ENCODE results near the gene TIMM29. TPM values are rescaled to one million over a fixed set of nuclear protein-coding genes. Genes with fewer than 3 reads are reported as not detected.

Gene TIMM29
- total RNA-seq, 6 experiments from 2014 or later, result 18.0 to 25.0 (median 20.6) TPM

DNA sequence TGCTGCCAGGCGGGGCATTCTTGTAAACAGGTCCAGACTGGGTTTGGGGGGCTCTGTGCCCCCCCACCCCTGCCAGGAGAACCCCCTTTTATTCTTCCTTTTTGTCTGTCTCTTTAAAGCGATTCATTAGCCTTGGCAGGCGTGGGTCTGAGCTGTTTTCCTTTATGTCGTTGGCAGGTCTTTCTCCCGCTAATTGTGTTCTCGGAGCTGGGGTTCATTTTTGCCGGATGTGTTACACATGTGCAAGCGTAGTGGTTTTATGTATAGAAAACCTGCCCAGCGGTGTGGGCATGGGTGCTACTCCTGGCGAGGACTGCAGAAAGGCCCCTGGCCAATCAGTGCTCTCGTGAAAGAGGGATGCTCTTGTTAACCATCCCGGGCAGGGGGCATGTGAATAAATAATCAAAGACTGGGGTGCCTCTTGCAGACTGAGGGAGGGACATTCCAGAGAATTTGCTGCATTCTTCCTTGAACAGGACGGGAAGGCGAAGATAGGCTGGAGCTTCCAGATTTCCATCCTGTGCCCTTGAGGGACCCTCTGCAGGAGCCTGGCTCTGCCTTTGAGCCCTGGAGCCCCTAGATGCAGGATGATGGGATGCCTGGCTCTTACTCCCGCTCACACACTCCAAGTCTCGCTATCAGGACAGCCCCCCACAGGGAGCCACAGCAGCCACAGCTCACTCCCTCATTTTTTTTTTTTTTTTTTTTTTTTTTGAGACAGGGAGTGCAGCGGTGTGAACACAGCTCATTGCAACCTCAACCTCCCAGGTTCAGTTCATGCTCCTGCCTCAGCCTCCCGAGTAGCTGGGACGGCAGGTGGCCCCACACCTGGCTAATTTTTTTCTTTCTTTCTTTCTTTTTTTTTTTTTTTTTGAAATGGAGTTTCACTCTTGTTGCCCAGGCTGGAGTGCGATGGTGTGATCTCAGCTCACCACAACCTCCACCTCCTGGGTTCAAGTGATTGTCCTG, 43.1 kb upstream of the TIMM29 start:
- peaks cover 32% of the 10 kb centered on the region for H3K4me1 Mint-ChIP-seq (ENCODE audit: low read depth)
- no peak for DNase-seq
- H3K36me3 Mint-ChIP-seq (ENCODE audit: low read depth), result no peaks in the 10 kb centered on the region
- H3K4me3 Mint-ChIP-seq, result peak overlapping the region; percentile 54; the same call in 1 of the 2 replicates
- TF ChIP-seq, protein P1, sequence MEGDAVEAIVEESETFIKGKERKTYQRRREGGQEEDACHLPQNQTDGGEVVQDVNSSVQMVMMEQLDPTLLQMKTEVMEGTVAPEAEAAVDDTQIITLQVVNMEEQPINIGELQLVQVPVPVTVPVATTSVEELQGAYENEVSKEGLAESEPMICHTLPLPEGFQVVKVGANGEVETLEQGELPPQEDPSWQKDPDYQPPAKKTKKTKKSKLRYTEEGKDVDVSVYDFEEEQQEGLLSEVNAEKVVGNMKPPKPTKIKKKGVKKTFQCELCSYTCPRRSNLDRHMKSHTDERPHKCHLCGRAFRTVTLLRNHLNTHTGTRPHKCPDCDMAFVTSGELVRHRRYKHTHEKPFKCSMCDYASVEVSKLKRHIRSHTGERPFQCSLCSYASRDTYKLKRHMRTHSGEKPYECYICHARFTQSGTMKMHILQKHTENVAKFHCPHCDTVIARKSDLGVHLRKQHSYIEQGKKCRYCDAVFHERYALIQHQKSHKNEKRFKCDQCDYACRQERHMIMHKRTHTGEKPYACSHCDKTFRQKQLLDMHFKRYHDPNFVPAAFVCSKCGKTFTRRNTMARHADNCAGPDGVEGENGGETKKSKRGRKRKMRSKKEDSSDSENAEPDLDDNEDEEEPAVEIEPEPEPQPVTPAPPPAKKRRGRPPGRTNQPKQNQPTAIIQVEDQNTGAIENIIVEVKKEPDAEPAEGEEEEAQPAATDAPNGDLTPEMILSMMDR (IDR thresholded peaks at IDR 0.05), result no peak
- H3K9me3 Mint-ChIP-seq, result no peaks in the 10 kb centered on the region
- peak overlapping the region; percentile 82 for H3K27ac Mint-ChIP-seq
- peaks cover 3% of the 10 kb centered on the region for H3K27me3 Mint-ChIP-seq (ENCODE audit: insufficient read depth)

DNA sequence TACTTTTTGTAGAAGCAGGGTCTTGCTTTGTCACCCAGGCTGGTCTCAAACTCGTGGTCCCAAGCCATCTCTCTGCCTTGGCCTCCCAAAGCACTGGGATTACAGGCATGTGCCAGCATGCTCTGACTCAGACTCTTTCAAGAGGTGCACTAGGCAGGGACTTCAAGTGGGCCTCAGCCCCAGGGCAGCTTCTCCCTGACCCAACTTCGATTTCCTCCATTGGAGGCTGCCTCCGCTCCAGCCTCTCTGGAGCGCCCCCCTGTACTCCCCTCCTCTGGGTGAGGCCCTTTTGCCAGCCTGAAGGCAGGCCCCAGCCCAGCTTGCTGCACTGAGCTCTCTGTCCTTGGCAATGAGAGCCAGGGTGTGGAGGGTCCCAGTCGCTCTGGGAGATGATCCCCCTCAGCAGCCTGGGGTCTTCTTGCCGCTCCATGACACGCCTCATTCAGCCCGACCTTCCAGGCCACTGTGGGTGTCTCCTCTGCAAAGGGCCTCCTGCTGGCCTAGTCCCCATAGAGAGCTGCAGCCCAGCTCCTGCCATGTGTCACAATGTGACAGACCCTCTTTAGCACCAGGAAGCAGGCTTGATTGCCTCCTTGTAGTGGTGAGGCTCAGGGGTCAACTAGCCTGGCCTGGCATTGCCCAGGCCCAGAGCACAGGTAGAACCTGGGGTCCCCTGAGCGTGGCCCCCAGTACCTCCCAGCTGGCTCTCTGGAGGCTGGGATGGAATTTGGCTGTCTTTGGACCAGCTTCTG, 40.8 kb upstream of the TIMM29 start:
- peaks cover 3% of the 10 kb centered on the region for H3K27me3 Mint-ChIP-seq (ENCODE audit: insufficient read depth)
- H3K4me3 Mint-ChIP-seq, result no peak overlapping the region; the same call in 1 of the 2 replicates
- DNase-seq, result no peak
- peak overlapping the region; percentile 57 for H3K27ac Mint-ChIP-seq
- TF ChIP-seq, protein P1 (IDR thresholded peaks at IDR 0.05), result no peak
- peaks cover 32% of the 10 kb centered on the region for H3K4me1 Mint-ChIP-seq (ENCODE audit: low read depth)
- H3K36me3 Mint-ChIP-seq (ENCODE audit: low read depth), result no peaks in the 10 kb centered on the region
- H3K9me3 Mint-ChIP-seq, result no peaks in the 10 kb centered on the region

DNA sequence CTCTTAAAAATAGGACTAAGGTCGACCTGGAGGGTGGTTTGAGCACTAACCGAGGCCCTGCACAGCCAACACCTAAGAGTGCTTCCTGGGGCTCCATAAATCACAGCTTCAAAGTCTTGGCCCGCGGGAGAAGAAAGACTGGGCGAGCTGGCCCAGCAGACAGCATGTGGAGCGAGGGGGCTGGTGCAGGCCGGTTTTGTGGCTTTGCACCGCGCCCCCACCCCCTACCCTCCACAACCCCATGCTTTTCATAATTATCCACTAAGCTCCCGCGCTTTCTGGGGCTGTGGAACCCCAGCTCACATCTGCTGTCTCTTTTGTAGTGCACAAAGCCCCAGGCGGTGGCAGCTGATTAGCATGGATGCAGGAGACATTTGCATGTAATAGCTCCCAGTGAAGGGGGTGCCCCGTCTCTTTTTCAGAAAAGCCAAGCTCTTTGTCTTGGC, 40.2 kb upstream of the TIMM29 start:
- no peak overlapping the region for H3K27ac Mint-ChIP-seq
- H3K4me1 Mint-ChIP-seq (ENCODE audit: low read depth), result peaks cover 32% of the 10 kb centered on the region
- H3K9me3 Mint-ChIP-seq, result no peaks in the 10 kb centered on the region
- no peak overlapping the region for H3K4me3 Mint-ChIP-seq
- no peaks in the 10 kb centered on the region for H3K36me3 Mint-ChIP-seq (ENCODE audit: low read depth)
- TF ChIP-seq, protein P1 (IDR thresholded peaks at IDR 0.05), result no peak
- no peak for DNase-seq
- peaks cover 3% of the 10 kb centered on the region for H3K27me3 Mint-ChIP-seq (ENCODE audit: insufficient read depth)

DNA sequence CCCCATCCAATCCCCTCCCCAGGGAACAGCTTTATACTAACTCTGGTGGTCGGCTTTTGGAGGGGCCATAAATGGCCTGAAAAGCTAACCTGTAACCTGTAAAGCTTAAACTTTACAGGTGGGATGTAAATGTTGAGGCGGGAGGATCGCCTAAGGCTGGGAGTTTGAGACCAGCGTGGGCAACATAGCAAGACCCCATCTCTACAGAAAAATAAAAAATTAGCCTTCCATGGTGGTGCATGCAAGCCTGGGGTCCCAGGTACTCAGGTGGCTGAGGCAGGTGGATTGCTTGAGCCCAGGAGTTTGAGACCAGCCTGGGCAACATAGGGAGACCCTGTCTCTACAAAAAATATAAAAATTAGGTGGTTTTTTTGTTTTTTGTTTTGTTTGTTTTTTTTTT, 38.7 kb upstream of the TIMM29 start:
- no peak for DNase-seq
- H3K9me3 Mint-ChIP-seq, result no peaks in the 10 kb centered on the region
- peaks cover 23% of the 10 kb centered on the region for H3K4me1 Mint-ChIP-seq (ENCODE audit: low read depth)
- TF ChIP-seq, protein P1 (IDR thresholded peaks at IDR 0.05), result no peak
- H3K27me3 Mint-ChIP-seq (ENCODE audit: insufficient read depth), result peaks cover 3% of the 10 kb centered on the region
- no peaks in the 10 kb centered on the region for H3K36me3 Mint-ChIP-seq (ENCODE audit: low read depth)
- no peak overlapping the region for H3K4me3 Mint-ChIP-seq
- no peak overlapping the region for H3K27ac Mint-ChIP-seq

DNA sequence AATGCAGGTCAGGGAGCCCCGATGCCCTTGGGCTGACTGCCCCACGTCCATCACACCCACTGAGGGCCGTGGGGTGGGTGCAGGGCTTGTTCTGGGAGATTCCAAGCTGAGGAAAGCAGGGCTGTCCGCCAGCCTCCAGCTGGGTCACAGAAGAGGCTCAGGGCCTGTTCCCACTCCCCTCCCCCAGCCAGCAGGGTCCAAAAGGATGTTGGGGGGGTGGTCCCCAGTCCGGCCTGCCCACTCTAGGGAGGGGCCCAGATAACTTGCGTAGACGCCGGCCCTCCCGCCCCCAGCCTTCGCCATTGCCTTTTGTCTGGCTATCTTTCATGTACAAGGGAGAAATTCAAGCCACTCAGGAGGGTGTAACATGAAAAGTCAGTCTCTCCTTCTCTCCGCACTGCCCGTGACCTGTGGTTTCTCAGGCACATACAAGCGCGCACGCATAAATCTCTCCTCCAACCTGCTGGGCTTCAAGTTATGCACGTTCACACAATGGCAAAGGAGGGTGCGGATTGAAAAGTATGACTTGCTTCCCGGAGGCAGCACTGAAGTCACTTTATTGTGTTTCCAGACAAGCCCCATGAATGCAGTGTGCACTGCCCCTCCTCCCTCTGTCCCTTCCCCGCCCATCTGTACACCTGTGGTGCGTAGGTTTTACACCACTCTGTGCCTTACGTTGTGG, 37.1 kb upstream of the TIMM29 start:
- Mint-ChIP-seq H3K36me3 (ENCODE audit: low read depth) (no peaks in the 10 kb centered on the region), H3K27ac (no peak overlapping the region), H3K4me3 (no peak overlapping the region), H3K9me3 (no peaks in the 10 kb centered on the region), H3K4me1 (ENCODE audit: low read depth) (peaks cover 17% of the 10 kb centered on the region), H3K27me3 (ENCODE audit: insufficient read depth) (peaks cover 3% of the 10 kb centered on the region)
- DNase-seq, result no peak
- TF ChIP-seq, protein P1 (IDR thresholded peaks at IDR 0.05), result no peak

Data from HFFc6 (cell line).